Panc1 (cell line): ENCODE results near the gene CHRNE.

Experiments
- CTCF ChIP-seq: fragments of 450-650 bp; IDR thresholded peaks from 2 replicates; pipeline ENCODE4 v1.5.1; 2017; ENCODE audit warnings: mild to moderate bottlenecking
- POLR2AphosphoS5 ChIP-seq: IDR thresholded peaks from 2 replicates; pipeline ENCODE4 v1.6.1; 2012; ENCODE audit warnings: mild to moderate bottlenecking, low read depth, low read length, moderate library complexity
- REST ChIP-seq, 2 experiments: IDR thresholded peaks; 2 replicates each; pipeline ENCODE4 v1.6.1; 2011 to 2012; ENCODE audit warnings: low read depth in 2 of 2, control low read depth in 1 of 2, low read length in 1 of 2, mild to moderate bottlenecking in 1 of 2, moderate library complexity in 1 of 2; ENCODE audit not compliant: insufficient read depth in 1 of 2
- SIN3A ChIP-seq: IDR thresholded peaks from 2 replicates; pipeline ENCODE4 v1.6.1; 2012; ENCODE audit warnings: low read depth, mild to moderate bottlenecking, low read length, moderate library complexity, borderline replicate concordance; ENCODE audit not compliant: insufficient read depth

DNA sequence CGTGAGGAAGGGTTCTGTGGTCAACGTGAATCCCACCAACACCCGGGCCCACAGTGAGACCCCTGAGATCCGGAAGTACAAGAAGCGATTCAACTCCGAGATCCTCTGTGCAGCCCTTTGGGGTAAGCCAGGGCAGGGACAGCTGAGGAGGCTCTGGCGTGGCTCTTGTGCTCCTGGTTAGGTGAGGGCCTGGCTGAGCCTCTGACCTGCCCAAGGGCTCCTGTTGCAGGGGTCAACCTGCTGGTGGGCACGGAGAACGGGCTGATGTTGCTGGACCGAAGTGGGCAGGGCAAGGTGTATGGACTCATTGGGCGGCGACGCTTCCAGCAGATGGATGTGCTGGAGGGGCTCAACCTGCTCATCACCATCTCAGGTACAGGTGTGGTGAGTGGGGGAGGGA is 7.8 kb downstream of the CHRNE start:
- TF ChIP-seq CTCF: no peak
- TF ChIP-seq POLR2AphosphoS5: no peak
- no peak for TF ChIP-seq REST (IDR thresholded peaks at IDR 0.05; ENCODE audit: insufficient read depth in 1 of 2, low read depth in 2 of 2, low read length in 1 of 2)
- no peak for TF ChIP-seq SIN3A
